ENCODE results near the gene RUNX1.

The RUNX1 gene

DNA sequence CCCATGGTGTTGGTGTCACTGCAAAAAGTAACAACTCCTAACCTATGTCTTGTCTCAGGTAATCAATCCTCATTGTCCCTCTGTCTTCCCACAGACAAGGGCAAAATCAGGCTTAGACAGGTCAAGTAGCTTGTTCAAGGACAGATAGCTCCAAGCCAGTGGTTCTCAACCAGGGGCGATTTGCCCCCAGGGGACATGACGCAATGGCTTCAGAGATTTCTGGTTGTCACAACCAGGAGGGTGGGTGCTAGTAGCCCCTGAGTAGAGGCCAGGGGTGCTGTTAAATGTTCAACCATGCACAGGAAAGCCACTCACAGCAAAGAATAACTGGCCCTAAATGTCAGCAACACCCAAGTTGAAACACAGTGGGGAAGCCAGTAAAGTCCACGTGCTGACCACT lies 178.9 kb downstream of the RUNX1 start:
- no peak for DNase-seq

DNA sequence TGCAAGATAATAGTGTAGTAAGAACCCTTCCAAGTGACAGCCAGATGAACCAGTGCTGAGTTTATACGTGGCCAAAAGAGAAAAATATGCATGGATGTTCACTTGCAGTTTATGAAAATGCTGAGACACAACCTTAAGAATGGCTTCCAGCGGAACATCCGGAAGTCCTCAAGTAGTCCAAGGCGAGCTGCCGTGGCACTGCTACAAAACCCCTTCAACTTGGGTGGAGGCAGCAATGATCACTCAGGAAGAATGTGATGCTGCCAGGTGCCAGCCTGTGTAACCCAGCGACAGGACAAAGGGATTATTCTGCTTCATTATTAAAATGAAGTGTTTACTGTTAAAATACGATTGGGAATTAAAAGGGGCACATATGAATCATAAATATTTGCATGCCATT lies 179.6 kb downstream of the RUNX1 start:
- no peak for DNase-seq

DNA sequence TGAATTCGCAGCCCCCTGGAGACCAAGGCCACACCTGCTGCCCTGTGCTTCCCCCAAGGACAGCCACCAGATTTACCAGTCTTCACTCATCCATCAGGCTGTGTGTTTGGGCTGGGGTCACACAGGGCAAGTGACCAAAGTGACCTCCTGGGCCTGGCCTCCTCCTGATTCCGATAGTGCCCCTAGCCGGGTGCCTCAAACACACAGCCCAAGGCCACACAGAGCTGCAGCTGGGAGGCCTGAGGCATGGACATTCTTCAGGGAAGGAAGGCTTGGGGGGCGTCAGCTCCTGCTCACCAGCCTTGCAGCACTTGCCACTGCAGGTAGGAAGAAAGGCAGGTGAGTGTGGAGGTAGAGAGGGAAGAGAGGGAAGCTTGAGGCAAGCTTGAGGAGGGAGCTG lies 181.3 kb downstream of the RUNX1 start:
- DNase-seq: no peak

DNA sequence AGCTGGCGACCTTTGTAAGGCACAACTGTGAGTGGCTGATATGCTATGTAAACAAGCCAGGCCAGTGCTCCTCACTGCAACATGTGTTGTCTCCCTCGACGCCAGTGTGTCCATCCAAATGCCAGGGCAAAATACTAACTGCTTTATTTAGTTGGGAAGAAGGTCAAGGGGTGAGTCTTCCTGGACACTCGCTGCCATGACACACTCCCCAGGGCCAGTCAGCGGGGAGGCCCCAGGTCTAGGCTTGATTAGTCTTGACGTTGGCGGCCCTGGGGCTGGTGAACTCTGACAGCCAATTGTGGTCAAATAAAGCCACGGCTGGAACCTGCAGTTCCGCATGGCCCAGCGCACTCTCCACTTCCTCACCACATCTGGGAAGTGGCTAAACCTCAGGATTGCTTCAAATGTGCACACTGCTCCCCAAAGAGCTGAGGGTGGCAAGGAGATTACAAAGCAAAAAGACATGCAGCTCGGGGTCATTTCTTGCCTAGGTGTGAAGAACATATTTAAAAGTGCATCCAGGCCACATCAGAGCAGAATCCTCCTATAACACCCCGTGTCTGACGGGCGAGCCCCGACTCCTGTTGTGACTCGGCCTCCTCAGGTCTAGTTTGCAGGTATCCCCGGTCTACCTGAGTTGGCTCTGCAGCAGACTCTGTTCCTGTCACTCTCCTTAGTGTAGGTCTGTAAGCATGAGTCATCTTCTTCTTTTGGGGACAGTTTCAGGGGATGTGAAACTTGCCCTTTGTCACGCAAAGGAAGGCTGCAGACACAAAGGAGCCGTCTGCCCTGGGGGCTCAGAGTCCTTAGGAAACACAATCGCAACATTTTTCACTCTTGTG lies 183.5 kb downstream of the RUNX1 start:
- DNase-seq: no peak

DNA sequence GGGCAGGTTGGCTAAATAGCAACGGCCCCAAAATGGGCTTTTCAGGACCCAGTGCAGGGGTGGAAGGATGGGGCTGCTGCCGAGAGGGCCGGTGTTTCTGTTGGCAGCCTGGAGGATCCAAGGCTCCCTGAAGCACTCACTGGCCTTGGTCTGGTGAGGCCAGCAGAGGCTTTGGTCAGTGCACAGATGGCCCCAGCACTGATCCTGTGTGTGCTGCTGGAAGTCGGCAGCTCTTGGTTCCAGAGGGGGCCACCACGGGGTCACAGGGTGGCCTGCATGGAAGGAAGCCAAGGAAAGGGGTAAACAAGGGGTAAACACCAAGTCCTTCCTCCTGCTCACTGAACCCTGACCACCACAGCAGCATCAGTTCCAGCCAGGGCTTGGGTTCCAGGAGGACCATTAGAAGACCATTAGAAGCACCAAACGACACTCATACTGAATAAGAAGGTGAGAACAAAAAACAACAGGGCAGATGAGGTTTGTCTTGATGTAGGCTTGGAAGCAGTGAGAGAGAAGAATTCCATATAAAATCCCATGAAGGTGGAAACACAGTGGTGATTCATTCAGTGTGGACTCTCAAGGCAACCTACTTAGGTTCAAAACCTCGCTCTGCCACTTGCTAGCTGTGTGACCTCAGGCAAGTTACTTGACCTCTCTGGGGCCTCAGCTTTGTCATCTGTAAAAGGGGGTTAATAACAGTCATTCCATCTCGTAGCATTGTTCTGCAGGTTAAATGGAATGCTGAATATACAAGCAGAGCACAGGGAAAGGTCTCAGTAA lies 184.5 kb downstream of the RUNX1 start:
- DNase-seq: no peak

DNA sequence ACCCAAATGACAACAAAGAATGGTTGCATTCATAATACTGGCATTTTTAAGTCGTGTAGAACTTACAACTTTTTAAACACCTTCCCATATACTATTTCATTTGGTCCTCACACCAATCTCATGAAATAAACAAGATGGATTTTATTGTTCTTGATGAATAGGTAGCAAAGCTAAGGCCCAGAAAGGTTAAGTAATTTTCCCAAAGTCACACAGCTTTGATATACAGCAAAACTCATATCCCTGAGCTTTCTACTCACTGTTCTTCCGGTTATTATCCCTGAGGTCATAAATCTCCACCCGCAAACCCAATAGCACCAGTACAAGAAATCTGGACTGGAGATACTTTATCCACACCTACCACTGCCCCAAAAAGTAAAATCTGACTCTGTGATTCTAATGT lies 186.2 kb downstream of the RUNX1 start:
- no peak for DNase-seq

DNA sequence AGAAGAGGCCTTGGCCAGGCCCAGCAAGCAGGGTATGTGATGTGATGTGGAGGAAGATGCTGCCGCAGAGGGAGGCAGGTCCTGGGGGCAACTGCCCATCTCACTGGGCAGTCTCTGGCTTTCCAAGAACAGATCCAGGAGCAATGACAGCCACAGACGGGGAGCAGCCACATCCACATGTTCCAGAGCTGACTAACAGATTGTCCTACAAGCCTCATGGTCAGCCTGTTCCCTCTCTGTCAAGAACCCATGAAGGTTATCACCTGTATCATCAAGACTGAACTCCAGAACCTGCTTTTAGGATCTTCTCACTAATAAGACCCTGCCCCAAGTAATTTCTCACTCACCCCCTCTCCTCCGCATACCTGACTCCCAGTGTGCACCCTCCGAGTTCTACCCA lies 187.8 kb downstream of the RUNX1 start:
- no peak for DNase-seq

DNA sequence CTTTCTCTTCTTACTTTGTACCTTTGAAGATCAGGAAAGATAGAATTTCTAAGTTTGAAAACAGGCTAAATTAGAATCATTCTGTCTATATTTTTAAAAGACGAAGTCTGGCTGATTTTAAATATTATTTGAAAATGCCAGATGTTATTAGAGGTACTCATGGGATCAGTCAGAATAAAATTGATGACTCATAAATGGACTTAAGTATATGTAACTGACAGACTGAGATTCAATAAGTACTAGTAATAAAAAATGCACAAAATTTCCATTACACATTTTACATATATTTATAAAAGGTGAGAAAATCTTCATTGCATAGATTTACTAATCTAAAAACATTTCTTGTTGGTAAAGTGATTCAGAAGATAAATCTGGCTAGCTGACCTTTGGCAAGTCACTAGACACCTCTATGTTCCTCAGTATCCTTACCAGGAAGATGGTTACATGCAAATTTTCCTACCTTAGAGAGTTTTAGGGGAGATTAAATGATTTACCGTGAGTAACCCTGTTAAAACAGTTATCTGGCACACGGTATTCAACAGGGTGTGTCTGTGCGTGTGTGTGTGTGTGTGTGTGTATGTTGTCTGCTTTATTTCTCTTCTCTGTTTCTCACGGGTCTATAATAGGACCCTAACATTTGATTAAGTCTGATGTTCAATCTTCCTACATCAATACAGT lies 189.0 kb downstream of the RUNX1 start:
- DNase-seq: no peak

DNA sequence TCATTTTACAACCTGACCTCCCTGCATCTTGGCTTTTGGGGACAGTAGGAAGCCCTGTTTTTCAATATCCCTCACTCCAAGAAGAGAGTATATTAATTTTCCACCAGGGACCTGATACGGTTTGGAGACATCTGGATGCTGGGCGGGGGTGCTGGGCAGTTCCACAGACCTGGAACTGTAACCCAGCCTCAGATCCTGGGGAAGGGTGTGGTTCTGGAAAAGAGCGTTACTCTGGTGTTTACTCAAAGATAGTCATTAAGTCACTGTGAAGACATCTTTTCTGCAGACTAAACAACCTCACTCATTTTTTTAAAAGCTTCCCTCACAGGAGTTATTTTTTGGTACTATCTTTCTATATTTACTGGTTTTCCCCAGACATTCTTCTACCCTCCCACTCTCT lies 190.5 kb downstream of the RUNX1 start:
- no peak for DNase-seq

DNA sequence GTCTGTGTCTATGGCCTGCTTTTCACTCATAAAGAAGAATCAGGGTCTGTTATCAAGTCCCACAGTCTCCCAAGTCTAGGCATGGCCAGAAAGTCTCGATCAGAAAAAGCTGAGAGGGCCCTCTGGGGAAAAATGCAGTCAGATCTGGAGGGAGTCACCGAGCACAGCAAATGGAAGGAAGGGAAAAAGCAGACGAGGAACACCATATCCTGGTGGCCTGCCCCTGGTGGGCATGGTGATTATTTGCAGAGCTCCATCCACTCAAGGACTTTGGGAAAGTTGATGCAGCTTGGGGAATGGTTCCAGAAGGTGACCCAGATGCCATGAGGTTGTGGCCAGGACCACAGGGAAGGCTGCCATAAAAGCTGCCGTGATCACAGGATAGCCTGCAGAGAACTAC lies 191.2 kb downstream of the RUNX1 start:
- no peak for DNase-seq

DNA sequence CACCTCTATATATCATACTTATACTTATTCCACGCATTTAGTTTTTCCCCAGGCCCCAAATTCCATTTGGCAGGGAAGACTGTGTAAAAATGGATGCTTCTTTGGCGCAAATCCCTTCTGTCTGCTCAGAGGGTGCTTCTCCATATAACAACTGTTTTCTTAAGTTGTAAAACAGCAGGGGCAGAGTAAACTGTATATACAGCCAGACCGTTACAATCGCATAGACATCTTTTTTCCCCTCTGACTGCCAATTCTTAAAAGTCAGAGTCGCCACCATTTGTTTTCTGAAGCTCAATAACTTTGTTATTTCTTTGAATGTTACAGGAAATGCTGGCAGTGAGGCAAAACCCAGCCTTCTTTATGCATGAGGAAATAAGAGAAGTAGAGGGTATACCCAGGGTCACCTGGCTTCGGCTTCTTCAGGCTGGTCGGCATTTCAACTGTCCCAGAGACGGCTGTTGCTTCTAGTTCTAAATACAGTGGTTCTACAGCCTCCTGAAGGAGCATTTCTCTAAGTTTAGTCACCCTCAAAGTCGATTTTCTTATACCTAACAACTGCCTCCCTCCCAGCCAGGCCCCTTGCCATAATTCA lies 191.9 kb downstream of the RUNX1 start:
- no peak for DNase-seq

DNA sequence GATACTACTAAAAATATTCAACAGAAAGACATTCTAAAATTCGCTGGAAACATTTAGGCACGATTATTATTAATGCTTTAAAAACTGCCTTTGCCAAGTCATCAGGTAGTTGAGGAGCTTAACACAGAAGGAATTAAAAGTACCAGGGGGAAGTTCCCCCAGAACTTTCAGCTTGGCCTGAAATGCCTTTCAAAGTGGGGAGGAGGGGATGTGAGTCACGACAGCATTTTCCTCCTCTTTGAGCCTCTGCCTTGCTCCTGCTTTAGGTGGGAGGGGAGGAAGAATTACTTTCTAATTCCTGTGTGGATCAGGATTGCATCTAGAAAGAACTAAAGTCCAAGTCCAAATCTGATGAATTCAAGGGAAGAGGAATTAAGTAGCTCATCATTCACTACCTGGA lies 196.7 kb downstream of the RUNX1 start:
- no peak for DNase-seq

DNA sequence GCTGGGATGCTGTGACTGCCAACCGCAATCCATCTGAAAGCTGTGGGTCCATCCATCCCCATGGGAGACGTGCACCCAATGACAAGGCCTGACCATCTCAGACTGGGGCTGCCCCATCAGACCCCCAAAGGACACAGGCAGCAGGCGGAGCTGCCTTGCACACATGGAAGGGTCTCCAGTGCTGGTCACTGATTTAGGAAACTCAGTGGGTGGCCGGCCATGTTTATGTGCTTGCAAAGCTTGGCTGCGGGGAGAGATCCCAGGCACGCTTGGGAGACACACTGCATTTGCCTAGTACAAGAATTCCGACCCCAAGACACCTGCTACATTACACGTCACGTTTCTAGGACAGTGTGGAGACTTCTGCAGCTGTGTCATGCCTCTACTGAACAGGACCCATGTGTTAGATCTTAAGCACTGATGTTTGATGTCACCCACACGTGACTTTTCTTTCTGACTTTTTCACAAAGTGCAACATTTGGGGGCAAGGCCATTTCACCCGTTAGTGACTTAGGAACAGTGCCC lies 198.9 kb downstream of the RUNX1 start:
- DNase-seq: no peak

DNA sequence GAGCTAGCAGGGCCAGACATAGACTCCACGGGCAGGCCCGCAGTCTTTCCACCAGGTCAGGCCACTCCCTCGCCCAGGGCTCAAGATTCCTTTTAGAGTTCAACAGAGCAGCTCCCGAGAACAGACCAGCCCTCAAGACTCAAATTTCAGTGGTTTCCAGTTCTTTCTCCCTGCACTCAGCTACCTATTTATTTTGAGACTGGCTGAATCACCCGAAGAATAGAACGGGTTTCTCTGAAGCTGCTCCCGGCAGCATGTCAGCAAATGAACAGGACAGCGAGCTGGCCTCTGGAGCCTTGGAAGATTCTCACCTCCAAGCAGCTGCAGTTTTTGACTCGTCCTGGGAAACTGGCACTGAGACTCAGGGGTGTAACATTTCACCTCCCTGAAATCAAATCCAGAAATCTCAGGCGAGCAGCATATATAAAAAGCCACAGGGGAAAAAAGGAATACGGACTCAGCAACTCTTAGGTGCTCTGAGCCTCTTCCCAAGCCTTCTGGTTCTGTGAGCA lies 202.4 kb downstream of the RUNX1 start:
- DNase-seq: no peak

DNA sequence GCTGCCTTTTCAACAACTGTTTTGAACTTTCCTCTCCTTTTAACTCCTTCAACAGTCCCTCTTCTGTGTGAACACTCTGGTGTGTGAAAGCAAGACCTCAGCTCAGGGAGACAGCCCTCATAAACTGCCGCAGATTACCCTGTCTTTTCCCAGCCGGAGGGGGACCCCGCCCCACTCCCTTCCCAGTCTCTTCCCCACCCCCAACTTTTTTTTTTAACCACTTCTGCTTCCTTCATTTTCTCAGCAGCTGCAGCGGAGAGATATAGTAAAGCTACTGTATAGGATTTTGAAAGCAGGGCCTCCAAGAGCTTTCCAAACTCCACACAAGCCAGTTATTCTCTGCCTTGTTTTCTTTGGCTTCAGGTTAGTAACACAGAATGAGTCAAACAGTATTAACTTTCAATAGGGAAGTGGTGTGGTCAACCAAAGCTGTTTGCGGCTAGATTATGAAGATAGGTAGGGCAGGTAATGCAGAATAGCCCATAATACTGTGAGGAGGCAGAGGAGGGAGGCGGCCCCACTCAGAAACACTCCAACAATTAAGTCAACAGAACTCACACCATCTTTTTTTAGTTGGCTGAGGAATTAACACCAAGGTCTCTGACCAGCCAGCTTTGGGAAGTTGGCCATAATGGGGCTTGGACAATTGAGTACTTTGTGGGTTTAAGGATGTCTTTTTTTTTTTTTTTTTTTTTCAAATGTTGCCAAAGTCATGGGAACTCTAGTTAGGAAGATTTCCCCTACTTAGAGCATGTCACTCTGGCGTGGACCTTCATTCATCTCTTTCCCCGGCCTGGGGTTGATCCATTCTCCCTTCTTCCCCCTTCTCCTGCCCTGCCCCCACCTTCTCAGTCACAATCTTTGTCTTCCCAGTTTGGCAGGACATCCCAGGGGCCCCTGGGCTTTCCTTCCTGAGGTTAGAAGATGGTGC lies 203.3 kb downstream of the RUNX1 start:
- no peak for DNase-seq

DNA sequence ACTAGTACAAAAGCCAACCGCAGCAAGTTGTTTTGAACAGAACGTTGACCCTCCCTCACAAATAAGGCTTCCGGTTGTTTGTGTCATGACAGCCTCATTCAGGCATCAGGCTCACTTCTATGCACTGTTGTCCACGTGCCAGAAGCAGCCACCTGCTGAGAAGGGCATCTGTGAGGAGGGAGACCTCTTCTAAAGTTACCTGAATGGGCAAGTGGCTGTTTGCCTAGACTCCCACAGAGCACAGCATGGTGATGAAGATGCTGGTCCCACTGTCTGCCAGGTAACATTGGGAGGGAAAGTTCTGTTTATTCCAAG lies 204.2 kb downstream of the RUNX1 start:
- DNase-seq: no peak

DNA sequence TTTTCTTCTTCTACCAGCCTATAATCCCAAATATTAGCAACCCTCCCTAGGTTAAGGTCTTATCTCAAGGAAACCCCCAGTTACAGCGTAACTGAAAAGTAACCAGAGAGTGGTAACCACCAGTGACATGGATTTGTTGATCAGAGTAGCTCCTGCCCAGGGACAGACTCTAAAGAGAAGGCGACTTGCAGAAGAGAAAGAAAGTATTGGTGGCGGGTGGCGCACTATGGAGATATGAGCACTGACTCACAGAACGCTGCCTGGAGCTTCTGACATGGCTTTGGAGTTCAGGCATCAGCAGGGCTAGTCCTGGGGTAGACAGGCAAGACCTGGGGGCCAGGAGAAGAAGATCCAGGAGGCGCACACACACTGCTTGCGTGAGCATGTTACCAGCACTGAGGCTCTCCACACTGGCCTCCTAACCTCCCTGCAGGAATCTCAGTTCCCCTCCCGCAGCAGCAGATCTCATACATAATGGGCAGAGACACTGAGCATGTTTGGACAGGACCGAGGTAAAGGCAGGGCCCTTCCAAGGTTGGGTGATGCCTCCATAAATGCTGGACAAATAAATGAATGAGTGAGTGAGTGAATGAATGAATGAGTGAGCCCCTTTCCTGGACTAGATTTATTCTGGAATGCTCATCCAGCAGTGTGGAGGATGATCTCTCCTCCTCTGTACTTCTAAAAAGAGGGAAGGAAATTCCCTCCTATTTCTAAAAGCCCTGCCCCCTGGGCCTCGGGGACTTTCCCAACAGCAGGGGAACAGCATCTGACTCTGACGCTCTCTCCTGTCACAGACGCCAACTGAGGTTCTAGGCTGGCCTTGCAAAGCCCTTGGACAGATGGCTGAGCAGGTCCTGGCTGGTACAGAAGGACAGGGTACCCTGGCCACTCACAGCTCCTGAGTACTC lies 204.8 kb downstream of the RUNX1 start:
- DNase-seq: no peak

DNA sequence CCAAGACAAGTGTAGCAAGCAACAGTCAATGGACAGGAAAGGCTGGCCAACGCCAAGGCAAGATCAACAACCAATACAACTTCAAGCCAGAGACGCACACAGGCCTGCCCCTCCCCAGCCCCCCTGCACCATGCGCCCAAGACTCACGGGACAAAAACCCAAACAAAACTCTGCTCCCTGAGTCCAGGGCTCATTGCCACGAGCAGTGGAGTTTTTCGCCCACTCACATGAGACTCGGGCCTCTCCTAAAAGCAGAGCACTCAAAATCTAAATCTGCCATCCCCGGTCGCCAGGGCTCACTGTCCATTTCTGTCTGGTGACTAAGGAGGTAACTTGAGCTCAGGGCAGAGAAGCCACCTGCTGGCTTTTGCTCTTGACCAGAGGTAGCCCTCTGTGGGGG lies 205.5 kb downstream of the RUNX1 start:
- DNase-seq: no peak

DNA sequence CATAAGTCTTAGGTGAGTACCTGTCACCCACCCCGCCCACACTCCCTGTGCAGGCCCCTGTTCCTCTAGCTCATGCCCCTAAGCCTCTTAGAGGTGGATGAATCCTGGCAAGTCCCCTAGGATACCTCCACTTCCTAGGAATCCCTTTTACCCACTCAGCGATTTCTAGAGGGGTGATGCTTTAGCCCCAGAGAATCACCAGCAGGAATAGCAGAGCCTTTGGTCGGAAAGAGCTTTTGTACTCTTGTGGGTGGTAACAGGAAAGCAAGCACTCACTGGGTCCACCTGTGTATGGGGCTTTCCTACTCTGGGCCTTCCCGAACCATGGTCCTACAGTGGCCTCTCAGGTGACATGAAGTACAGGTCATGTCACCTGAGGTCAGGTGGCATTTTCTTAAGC lies 207.9 kb downstream of the RUNX1 start:
- no peak for DNase-seq

DNA sequence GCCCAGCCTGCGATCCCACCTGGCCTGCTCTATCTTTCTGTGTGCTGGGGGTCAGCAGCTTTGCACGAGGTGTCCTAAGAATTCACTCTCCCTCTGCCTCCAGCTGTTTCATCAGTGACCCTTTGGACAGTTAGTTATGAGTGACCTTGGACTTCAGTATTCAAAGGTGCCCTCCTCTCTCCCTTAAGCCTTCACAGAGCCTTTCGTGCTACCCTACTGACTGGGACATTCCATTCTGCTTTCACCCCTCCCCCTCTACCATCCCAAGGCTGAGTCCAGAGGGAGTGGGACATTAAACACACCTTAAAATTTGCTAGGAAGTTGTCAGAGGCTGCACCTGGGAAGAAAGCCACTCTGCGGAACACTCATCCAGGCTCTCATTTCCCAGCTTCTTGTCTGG lies 208.4 kb downstream of the RUNX1 start:
- no peak for DNase-seq

All from DMS79 (cell line).